ENCODE data around the gene COPS3.

DNA sequence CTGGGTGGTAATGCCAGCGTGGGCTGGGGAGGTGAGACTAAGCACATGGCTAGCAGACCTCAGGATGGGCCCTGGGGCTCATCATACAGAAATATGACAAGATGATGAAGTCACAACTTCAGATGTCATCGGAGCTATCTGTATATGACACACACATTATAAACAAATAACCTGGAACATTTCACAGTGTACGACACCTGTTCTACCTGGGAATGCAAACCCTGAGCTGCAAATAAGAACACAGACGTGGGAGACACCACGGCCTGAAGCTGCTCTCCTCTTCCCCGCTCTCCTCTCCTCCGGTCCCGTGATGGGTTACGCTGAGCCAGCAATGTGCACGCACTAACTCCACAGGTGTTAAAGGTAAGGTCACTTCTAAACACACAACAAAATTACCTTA is 79.8 kb downstream of the COPS3 start:
- TF ChIP-seq, protein P1, sequence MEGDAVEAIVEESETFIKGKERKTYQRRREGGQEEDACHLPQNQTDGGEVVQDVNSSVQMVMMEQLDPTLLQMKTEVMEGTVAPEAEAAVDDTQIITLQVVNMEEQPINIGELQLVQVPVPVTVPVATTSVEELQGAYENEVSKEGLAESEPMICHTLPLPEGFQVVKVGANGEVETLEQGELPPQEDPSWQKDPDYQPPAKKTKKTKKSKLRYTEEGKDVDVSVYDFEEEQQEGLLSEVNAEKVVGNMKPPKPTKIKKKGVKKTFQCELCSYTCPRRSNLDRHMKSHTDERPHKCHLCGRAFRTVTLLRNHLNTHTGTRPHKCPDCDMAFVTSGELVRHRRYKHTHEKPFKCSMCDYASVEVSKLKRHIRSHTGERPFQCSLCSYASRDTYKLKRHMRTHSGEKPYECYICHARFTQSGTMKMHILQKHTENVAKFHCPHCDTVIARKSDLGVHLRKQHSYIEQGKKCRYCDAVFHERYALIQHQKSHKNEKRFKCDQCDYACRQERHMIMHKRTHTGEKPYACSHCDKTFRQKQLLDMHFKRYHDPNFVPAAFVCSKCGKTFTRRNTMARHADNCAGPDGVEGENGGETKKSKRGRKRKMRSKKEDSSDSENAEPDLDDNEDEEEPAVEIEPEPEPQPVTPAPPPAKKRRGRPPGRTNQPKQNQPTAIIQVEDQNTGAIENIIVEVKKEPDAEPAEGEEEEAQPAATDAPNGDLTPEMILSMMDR (IDR thresholded peaks at IDR 0.05; ENCODE audit: insufficient read depth, low read length): no peak
- no peak for TF ChIP-seq POLR2AphosphoS5 (IDR thresholded peaks at IDR 0.05; ENCODE audit: low read depth)

All from HL-60 (cell line).